Heart left ventricle (tissue), 16 donors: ENCODE results near the gene ZNF724. TPM values are rescaled to one million over a fixed set of nuclear protein-coding genes. Genes with fewer than 3 reads are reported as not detected.

Experiments used
- ATAC-seq, 4 donors: fragments of 200-7000 bp; cut with Tn5 transposase; one replicate each; pipeline ENCODE4 v1.9.1; 2020 to 2022; ENCODE audit warnings: moderate library complexity in 4 of 4, mild to moderate bottlenecking in 3 of 4, moderate number of reproducible peaks in 1 of 4
- DNase-seq, 5 donors: peaks; one replicate each; pipeline ENCODE4 v3.0.0-alpha.2; 2020
- H3K27ac ChIP-seq, 12 donors: fragments of 200-600 bp; sonication (generic) in 4 of 12; one replicate each; pipeline versions ENCODE4 v1.5.0 to v1.8.0; 2016 to 2022; ENCODE audit warnings: mild to moderate bottlenecking in 2 of 12
- H3K27me3 ChIP-seq, 9 donors: fragments of 200-600 bp; sonication (generic) in 2 of 9; one replicate each; pipeline versions ENCODE4 v1.5.1 to v1.8.0; 2016 to 2022; ENCODE audit warnings: mild to moderate bottlenecking in 3 of 9
- H3K36me3 ChIP-seq, 9 donors: fragments of 200-600 bp; sonication (generic) in 2 of 9; one replicate each; pipeline versions ENCODE4 v1.5.0 to v1.8.0; 2018 to 2022; ENCODE audit warnings: mild to moderate bottlenecking in 2 of 9
- H3K4me1 ChIP-seq, 12 donors: fragments of 200-600 bp; sonication (generic) in 4 of 12; one replicate each; pipeline versions ENCODE4 v1.5.0 to v1.8.0; 2016 to 2022; ENCODE audit warnings: mild to moderate bottlenecking in 3 of 12
- H3K4me3 ChIP-seq, 12 donors: fragments of 200-600 bp; sonication (generic) in 4 of 12; one replicate each; pipeline versions ENCODE4 v1.5.0 to v1.8.0; 2017 to 2022; ENCODE audit warnings: mild to moderate bottlenecking in 9 of 12, moderate library complexity in 4 of 12
- H3K9me3 ChIP-seq, 12 donors: fragments of 200-600 bp; sonication (generic) in 4 of 12; one replicate each; pipeline versions ENCODE4 v1.5.0 to v1.8.0; 2016 to 2022; ENCODE audit warnings: mild to moderate bottlenecking in 1 of 12
- CTCF ChIP-seq, 12 donors: fragments of 200-600 bp; sonication (generic) in 4 of 12; IDR thresholded peaks; one replicate each; pipeline versions ENCODE4 v1.5.0 to v1.8.0; 2018 to 2022; ENCODE audit warnings: antibody characterized with exemption in 12 of 12, mild to moderate bottlenecking in 5 of 12
- POLR2A ChIP-seq, 2 donors: fragments of 450-650 bp; IDR thresholded peaks; one replicate each; pipeline ENCODE4 v1.6.1; 2017; ENCODE audit warnings: antibody characterized with exemption in 2 of 2, mild to moderate bottlenecking in 2 of 2, moderate library complexity in 2 of 2
- WGBS, 4 donors: extraction: QIAGEN DNeasy Blood & Tissue Kit in 2 of 4; methylation state at CpG; one replicate each; pipeline versions ENCODE4 v1.1.5 to v1.1.7; 2013 to 2018; 5-methylcytosine and 5-hydroxymethylcytosine counted together
- intact Hi-C, 10 donors: fragments of 100-400 bp; cut with DNase I; formaldehyde crosslinking; loops; one replicate each; pipeline versions ENCODE4 v1.11.1 to v1.14.2; 2022
- polyA plus RNA-seq, 2 donors: library from polyadenylated mRNA; stranded (reverse); fragments of 200-250 nt; gene quantifications; one replicate each; pipeline ENCODE4 v1.2.3, GENCODE V29; 2013
- total RNA-seq, 9 donors: library from RNA; depleted of rRNA in 2 of 9; stranded (reverse); fragments of >200 nt in 2 of 9; fragmentation: NEBNext Ultra II Directional in 3 of 9; extraction: Animal tissue kit (Norgen Biotek cat#: 25700) in 3 of 9; gene quantifications; one replicate each; pipeline versions ENCODE4 v1.1.0 to v1.2.4, GENCODE V29; 2016 to 2023
- donor health status: ischemic (EF 13 %, LVEDD 7.1; RV severe dilation, severe dysfunction).
- donor health status: healthy with polysubstance abuse.
- donor health status: DM: no; HTN: yes; CAD: no.
- donor health status: DM: no; HTN: no; CAD: no.
- donor health status: ischemic (EF 25% LVEDD 6.9; RV normal size, moderate dysfunction).
- donor health status: ischemic (EF 25% LVEDD 5.7; RV mildly dilated, moderate dysfunction).
- donor health status: healthy.
- donor health status: DM: yes; HTN: yes; CAD: no.
- donor health status: ischemic (EF 35%, LVEDD 5.7; RV mildly dilated, moderate dysfunction).
- donor health status: nonischemic (EF 11% LVEDD 7.7; RV severe dilation, severe dysfunction).
- donor health status: DM: yes; HTN: yes; CAD: no.
- donor health status: PGD.
- donor health status: ischemic (EF 29% LVEDD 5.4; RV normal size, mild dysfunction).
- donor health status: nonischemic (EF 23%, LVEDD 6.1; RV moderate dilation, normal function).

The ZNF724 gene
- total and polyA plus RNA-seq, 11 donors = 0.34 to 2.9 (median 1.4) TPM

- no peaks in the 10 kb centered on the region for H3K36me3 ChIP-seq
- H3K4me1 ChIP-seq = no peaks in the 10 kb centered on the region
- WGBS, 4 donors = 64 to 72% (median 66%) methylated on average over 11 of the region's 11 CpGs
- H3K27ac ChIP-seq = no peak overlapping the region
- peaks cover 0 to 10% (median 0%) of the 10 kb centered on the region in 12 donors for H3K9me3 ChIP-seq
- TF ChIP-seq POLR2A (IDR thresholded peaks at IDR 0.05) = no peak
- TF ChIP-seq CTCF (IDR thresholded peaks at IDR 0.05) = no peak
- H3K4me3 ChIP-seq = no peak overlapping the region
- no peak for ATAC-seq
- no peaks in the 10 kb centered on the region for H3K27me3 ChIP-seq
- no peak for DNase-seq
- intact Hi-C loops = no loop called here
These were observed 66.9 kb downstream of the ZNF724 start for GRCh38 chr19:23183251-23183650.

Other genes with a start within 250 kb of the ZNF724 start
- 1 to 10 TPM; 3.1 to 6.6 (median 5.3) TPM for gene ZNF728, start 247.2 kb downstream of the ZNF724 start, total RNA-seq
- gene ZNF728, start 247.2 kb downstream of the ZNF724 start, polyA plus RNA-seq = 1 to 10 TPM in 1 of 2 donors, under 1 TPM in 1; 0.42 to 1.2 TPM
- under 1 TPM in 4 of 9 donors, not detected in 5; 0.16 to 0.40 (median 0.22) TPM for gene ZNF730, start 133.4 kb downstream of the ZNF724 start, total RNA-seq
- not detected for gene ZNF730, start 133.4 kb downstream of the ZNF724 start, polyA plus RNA-seq
- gene ZNF91, start 145.1 kb upstream of the ZNF724 start, total RNA-seq = 100 to 1,000 TPM in 8 of 9 donors, 10 to 100 TPM in 1; 98.8 to 302 (median 147) TPM
- 10 to 100 TPM in 1 of 2 donors, 1 to 10 TPM in 1; 9.5 to 23.8 TPM for gene ZNF91, start 145.1 kb upstream of the ZNF724 start, polyA plus RNA-seq